Testis (tissue), 2 donors: Measurements from ENCODE around the gene AGXT2.

Experiments used
- POLR2A ChIP-seq: fragments of 450-650 bp; IDR thresholded peaks from one replicate; pipeline ENCODE4 v1.6.1; 2017; ENCODE audit warnings: antibody characterized with exemption, mild to moderate bottlenecking, moderate library complexity
- TF ChIP-seq, protein P1 (sequence below), 3 experiments: fragments of 450-650 bp in 2 of 3; fragments of 200-600 bp in 1 of 3; sonication (generic) in 1 of 3; IDR thresholded peaks; one replicate each; pipeline ENCODE4 v1.5.1; 2016 to 2019; ENCODE audit warnings: antibody characterized with exemption in 3 of 3, mild to moderate bottlenecking in 2 of 3, moderate library complexity in 1 of 3

DNA sequence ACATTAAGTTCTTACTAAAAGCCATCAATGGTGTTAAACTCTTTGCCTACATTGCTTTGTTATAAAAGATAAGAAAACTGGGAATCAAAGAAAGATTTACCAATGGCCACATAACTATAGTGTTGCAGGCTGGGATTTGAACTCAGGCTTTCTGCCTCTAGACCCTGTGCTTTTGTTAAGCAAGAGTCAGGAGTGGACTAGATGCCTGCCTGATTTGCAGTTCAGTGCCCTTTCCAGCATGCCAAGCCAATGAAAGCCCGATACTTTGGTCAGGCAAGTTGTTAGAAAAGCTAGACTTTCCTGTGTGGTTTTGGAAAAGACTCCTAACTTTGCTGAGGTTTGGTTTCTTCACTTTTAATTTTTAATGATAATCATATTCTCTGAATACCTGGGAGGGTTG lies 21.4 kb upstream of the AGXT2 start:
- TF ChIP-seq POLR2A, result no peak
- TF ChIP-seq, protein P1, sequence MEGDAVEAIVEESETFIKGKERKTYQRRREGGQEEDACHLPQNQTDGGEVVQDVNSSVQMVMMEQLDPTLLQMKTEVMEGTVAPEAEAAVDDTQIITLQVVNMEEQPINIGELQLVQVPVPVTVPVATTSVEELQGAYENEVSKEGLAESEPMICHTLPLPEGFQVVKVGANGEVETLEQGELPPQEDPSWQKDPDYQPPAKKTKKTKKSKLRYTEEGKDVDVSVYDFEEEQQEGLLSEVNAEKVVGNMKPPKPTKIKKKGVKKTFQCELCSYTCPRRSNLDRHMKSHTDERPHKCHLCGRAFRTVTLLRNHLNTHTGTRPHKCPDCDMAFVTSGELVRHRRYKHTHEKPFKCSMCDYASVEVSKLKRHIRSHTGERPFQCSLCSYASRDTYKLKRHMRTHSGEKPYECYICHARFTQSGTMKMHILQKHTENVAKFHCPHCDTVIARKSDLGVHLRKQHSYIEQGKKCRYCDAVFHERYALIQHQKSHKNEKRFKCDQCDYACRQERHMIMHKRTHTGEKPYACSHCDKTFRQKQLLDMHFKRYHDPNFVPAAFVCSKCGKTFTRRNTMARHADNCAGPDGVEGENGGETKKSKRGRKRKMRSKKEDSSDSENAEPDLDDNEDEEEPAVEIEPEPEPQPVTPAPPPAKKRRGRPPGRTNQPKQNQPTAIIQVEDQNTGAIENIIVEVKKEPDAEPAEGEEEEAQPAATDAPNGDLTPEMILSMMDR (IDR thresholded peaks at IDR 0.05), result no peak
